ENCODE results near the gene MDH2. TPM values are rescaled to one million over a fixed set of nuclear protein-coding genes. Genes with fewer than 3 reads are reported as not detected.

The MDH2 gene, protein sequence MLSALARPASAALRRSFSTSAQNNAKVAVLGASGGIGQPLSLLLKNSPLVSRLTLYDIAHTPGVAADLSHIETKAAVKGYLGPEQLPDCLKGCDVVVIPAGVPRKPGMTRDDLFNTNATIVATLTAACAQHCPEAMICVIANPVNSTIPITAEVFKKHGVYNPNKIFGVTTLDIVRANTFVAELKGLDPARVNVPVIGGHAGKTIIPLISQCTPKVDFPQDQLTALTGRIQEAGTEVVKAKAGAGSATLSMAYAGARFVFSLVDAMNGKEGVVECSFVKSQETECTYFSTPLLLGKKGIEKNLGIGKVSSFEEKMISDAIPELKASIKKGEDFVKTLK
- total RNA-seq (10 to 100 TPM; 66.4 to 68.3 TPM), total RNA-seq (36.9 to 284 (median 61.8) reads per million in 172 experiments)
- 85.4 TPM for polyA plus RNA-seq (2013, experiment 1 of 2)
- polyA plus RNA-seq (2013, experiment 2 of 2): 97.6 TPM

- Mint-ChIP-seq H3K4me1 (ENCODE audit: low read depth) (peaks cover 65% of the 10 kb centered on the region), H3K27me3 (no peaks in the 10 kb centered on the region), H3K27ac (peak within 1 kb of the TSS; percentile 96), H3K4me3 (peak within 1 kb of the TSS; percentile 93), H3K9me3 (no peaks in the 10 kb centered on the region), H3K36me3 (ENCODE audit: low read depth) (peaks cover 42% of the 10 kb centered on the region)
- Histone ChIP-seq H3K27ac (ENCODE audit: low read depth in 1 of 2, low read length in 2 of 2) (peak within 1 kb of the TSS; percentile 65 to 96), H3K27me3 (ENCODE audit: control insufficient read depth in 1 of 2, insufficient read depth in 2 of 2, low read length in 2 of 2) (no peaks in the 10 kb centered on the region), H3K4me3 (ENCODE audit: low read length) (peak within 1 kb of the TSS; percentile 100), H3K36me3 (ENCODE audit: insufficient read depth, low read length) (peaks cover 13% of the 10 kb centered on the region), H3K9me3 (ENCODE audit: control insufficient read depth in 1 of 2, insufficient read depth in 1 of 2, low read length in 2 of 2) (no peaks in the 10 kb centered on the region), H3K4me1 (ENCODE audit: insufficient read depth, low read length) (peaks cover 57% of the 10 kb centered on the region)
- intact Hi-C loops (cut with DNase I, micrococcal nuclease): loop anchor here in 1 of 2 experiments (2.0 kb wide), 2 partner anchors 53 to 117 kb away; partner anchors contain the start of gene TMEM120A
- ATAC-seq (ENCODE audit: poor library complexity) (peak; percentile 76), DNase-seq (peak; percentile 69 to 94 (median 78))
- TF ChIP-seq CTCF (IDR thresholded peaks at IDR 0.05): no peak
- ChIA-PET CTCF (no interaction called here), POLR2A (interaction anchor here (0.7 to 3.3 kb wide), 13 partner anchors 9 to 562 kb away, joined by 3 to 21 read pairs (median 4); partner anchors contain the start of genes POM121C, POR and RHBDD2)
Observed at GRCh38 chr7:76047811-76048667, at the start of gene MDH2, which contains the start of gene STYXL1. TSS of gene MDH2 (plus strand) at chr7:76048106. CDS start at chr7:76048161, 55 bp downstream. TSS of gene STYXL1 (minus strand) at chr7:76048000. CDS start at chr7:76030523, 17,477 bp downstream.

GRCh38 chr7:76000566-76000965 lies 47.3 kb upstream of the MDH2 start:
- Histone ChIP-seq H3K27ac (ENCODE audit: low read depth in 1 of 2, low read length in 2 of 2) (no peak overlapping the region), H3K4me3 (ENCODE audit: low read length) (no peak overlapping the region), H3K36me3 (ENCODE audit: insufficient read depth, low read length) (peaks cover 10% of the 10 kb centered on the region), H3K4me1 (ENCODE audit: insufficient read depth, low read length) (peaks cover 5% of the 10 kb centered on the region), H3K9me3 (ENCODE audit: control insufficient read depth in 1 of 2, insufficient read depth in 1 of 2, low read length in 2 of 2) (no peaks in the 10 kb centered on the region), H3K27me3 (ENCODE audit: control insufficient read depth in 1 of 2, insufficient read depth in 2 of 2, low read length in 2 of 2) (no peaks in the 10 kb centered on the region)
- DNase-seq (no peak), ATAC-seq (ENCODE audit: poor library complexity) (no peak)
- CTCF ChIA-PET: interaction anchor here (0.7 to 1.6 kb wide), 2 partner anchors 20 to 225 kb away, joined by 4 read pairs; no protein-coding TSS in a partner anchor
- intact Hi-C loops (cut with DNase I, micrococcal nuclease): no loop called here
- Mint-ChIP-seq H3K4me1 (ENCODE audit: low read depth) (peaks cover 15% of the 10 kb centered on the region), H3K4me3 (no peak overlapping the region), H3K27me3 (no peaks in the 10 kb centered on the region), H3K36me3 (ENCODE audit: low read depth) (peaks cover 42% of the 10 kb centered on the region), H3K9me3 (no peaks in the 10 kb centered on the region), H3K27ac (no peak overlapping the region)
- TF ChIP-seq CTCF (IDR thresholded peaks at IDR 0.05): no peak
- POLR2A ChIA-PET: no interaction called here

DNA sequence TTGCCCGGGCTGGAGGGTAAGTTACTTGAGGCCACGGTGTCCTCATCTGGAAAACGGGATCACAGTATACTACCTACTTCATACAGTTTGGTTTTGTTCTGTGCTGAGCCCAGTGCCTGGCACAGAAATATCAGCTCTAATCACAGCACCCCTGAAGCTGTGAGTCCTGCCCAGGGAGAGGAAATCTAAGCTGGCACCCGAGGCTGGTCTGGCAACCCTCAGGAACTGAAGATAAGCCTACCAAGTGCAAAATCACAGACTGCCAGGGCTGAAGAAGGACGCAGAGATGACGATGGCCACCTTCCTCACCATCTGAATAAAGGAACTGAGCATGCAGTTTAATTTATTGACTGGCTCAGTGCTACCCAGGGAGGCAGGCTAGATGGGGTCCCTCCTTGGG lies 45.8 kb upstream of the MDH2 start:
- no peaks in the 10 kb centered on the region for H3K9me3 Mint-ChIP-seq
- H3K27ac Mint-ChIP-seq: no peak overlapping the region
- no peak overlapping the region for H3K4me3 ChIP-seq (ENCODE audit: low read length)
- peaks cover 10% of the 10 kb centered on the region for H3K36me3 ChIP-seq (ENCODE audit: insufficient read depth, low read length)
- H3K27me3 ChIP-seq (ENCODE audit: control insufficient read depth in 1 of 2, insufficient read depth in 2 of 2, low read length in 2 of 2): no peaks in the 10 kb centered on the region
- peaks cover 2% of the 10 kb centered on the region for H3K4me1 ChIP-seq (ENCODE audit: insufficient read depth, low read length)
- H3K4me3 Mint-ChIP-seq: no peak overlapping the region
- intact Hi-C loops (cut with DNase I, micrococcal nuclease): no loop called here
- H3K4me1 Mint-ChIP-seq (ENCODE audit: low read depth): peaks cover 7% of the 10 kb centered on the region
- H3K9me3 ChIP-seq (ENCODE audit: control insufficient read depth in 1 of 2, insufficient read depth in 1 of 2, low read length in 2 of 2): no peaks in the 10 kb centered on the region
- no peak overlapping the region for H3K27ac ChIP-seq (ENCODE audit: low read depth in 1 of 2, low read length in 2 of 2)
- H3K27me3 Mint-ChIP-seq: no peaks in the 10 kb centered on the region
- TF ChIP-seq CTCF (IDR thresholded peaks at IDR 0.05): no peak
- peaks cover 33% of the 10 kb centered on the region for H3K36me3 Mint-ChIP-seq (ENCODE audit: low read depth)
- DNase-seq (no peak), ATAC-seq (ENCODE audit: poor library complexity) (no peak)
- CTCF ChIA-PET: no interaction called here
- POLR2A ChIA-PET: no interaction called here
